ENCODE results near the gene HHAT. TPM values are rescaled to one million over a fixed set of nuclear protein-coding genes. Genes with fewer than 3 reads are reported as not detected.

The HHAT gene
- total and polyA plus RNA-seq, 3 donors from 2014 or later: 8.5 to 24.3 (median 23.8) TPM

DNA sequence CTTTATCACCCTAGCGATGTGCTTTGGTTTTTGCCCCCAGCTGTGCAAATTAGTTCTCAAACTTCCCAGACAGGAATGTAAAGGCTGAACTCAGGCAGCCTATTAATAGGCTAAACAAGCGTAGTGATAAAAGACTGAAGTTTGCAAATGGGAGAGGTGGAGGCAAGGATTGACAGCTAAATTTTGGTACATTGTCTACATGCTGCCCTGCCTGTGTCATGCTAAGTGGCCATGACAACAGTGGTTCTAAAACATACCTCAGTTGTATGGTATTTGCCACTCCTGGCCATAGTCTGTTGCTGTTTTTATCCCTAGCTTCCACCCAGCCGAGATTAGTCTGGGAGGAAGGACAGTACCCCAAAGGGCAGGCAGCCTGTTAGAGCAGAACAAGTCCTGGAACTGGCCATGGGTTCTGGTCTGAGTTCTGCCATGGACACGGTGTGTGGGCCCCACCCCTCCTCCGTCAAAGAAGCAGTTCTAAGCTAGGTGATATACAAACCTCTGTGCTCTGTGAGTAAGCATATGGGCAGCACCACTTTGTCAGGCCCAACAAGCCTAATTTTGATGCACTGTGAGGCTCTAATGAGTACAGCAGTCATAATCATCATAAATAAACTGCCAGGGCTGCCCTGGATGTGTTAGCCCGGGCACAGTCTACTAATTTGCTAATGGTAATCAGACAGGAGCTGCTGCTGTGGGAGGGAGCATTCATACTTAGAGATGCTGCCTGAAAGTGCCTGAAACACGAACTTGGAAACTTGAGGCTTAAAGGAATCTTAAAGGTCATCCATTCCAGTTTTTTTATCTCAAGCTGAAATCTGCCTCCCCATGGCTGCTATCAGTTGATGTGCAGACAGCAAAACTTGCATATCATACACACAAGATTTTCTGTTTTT is 177.1 kb downstream of the HHAT start:
- Histone ChIP-seq H3K27me3 (no peaks in the 10 kb centered on the region), H3K4me1 (no peaks in the 10 kb centered on the region), H3K27ac (no peak overlapping the region), H3K4me3 (no peak overlapping the region), H3K36me3 (ENCODE audit: low read depth, missing control alignments) (no peaks in the 10 kb centered on the region), H3K9me3 (no peaks in the 10 kb centered on the region)
- WGBS, 2 donors: 62 to 66% methylated on average over 5 to 7 of the region's 7 CpGs
- TF ChIP-seq, protein P1, sequence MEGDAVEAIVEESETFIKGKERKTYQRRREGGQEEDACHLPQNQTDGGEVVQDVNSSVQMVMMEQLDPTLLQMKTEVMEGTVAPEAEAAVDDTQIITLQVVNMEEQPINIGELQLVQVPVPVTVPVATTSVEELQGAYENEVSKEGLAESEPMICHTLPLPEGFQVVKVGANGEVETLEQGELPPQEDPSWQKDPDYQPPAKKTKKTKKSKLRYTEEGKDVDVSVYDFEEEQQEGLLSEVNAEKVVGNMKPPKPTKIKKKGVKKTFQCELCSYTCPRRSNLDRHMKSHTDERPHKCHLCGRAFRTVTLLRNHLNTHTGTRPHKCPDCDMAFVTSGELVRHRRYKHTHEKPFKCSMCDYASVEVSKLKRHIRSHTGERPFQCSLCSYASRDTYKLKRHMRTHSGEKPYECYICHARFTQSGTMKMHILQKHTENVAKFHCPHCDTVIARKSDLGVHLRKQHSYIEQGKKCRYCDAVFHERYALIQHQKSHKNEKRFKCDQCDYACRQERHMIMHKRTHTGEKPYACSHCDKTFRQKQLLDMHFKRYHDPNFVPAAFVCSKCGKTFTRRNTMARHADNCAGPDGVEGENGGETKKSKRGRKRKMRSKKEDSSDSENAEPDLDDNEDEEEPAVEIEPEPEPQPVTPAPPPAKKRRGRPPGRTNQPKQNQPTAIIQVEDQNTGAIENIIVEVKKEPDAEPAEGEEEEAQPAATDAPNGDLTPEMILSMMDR (IDR thresholded peaks at IDR 0.05): no peak
- no peak for TF ChIP-seq POLR2A (IDR thresholded peaks at IDR 0.05)
- intact Hi-C loops (cut with DNase I; ENCODE audit: low total_unique reads): no loop called here
- no peak for DNase-seq

DNA sequence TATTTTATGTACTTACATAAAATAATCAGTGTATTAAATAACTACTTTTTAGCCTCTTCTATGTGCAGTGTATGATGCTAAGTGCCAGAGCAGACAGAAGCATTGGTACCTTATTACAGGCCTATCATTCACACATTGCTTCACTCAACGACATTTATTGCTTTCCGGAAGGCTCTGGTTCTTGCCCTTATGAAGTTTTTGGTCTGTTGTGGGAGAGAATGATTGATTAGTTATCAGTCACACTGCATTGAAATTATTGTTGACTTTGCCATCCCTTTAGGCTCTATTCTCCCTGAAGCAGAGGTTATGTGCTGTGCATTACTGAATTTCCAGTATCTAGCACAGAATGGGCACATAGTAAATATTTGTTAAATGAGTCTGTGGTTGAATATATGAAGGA is 178.0 kb downstream of the HHAT start:
- no peak for DNase-seq
- intact Hi-C loops (cut with DNase I; ENCODE audit: low total_unique reads): no loop called here
- H3K36me3 ChIP-seq (ENCODE audit: low read depth, missing control alignments): no peaks in the 10 kb centered on the region
- H3K4me3 ChIP-seq: no peak overlapping the region
- TF ChIP-seq, protein P1 (IDR thresholded peaks at IDR 0.05): no peak
- H3K9me3 ChIP-seq: no peaks in the 10 kb centered on the region
- 71 to 76% methylated on average over 2 of the region's 2 CpGs for whole genome bisulfite sequencing, 2 donors
- no peak overlapping the region for H3K27ac ChIP-seq
- no peaks in the 10 kb centered on the region for H3K4me1 ChIP-seq
- no peaks in the 10 kb centered on the region for H3K27me3 ChIP-seq

DNA sequence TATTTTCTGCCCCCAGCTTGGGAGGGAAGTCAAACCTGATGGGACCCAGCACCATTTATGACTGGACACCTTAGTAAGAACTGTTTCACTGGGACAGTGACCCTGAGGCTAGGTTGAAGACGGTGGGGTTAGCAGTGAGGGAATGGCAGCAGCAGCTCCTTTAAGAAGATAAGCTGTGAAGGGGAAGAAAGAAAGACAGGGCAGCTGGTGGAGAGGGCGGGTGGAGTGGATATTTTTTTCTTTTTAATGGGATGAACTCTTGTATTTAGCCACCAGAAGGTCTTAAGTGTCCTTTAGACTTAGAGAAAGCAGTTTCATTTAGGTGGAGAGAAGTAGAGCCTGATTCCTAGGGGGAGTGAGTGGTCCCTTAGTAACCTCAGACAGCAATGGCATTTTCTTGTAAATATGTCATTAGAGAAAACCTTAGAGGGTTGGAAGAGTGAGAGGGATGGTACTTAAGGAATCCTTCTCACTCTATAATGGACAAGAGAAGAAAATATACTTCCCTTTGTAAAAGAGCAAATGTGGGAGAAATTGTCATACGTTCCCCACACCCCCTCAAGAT is 187.5 kb downstream of the HHAT start:
- DNase-seq: no peak
- TF ChIP-seq, protein P1 (IDR thresholded peaks at IDR 0.05): no peak
- TF ChIP-seq POLR2A (IDR thresholded peaks at IDR 0.05): no peak

DNA sequence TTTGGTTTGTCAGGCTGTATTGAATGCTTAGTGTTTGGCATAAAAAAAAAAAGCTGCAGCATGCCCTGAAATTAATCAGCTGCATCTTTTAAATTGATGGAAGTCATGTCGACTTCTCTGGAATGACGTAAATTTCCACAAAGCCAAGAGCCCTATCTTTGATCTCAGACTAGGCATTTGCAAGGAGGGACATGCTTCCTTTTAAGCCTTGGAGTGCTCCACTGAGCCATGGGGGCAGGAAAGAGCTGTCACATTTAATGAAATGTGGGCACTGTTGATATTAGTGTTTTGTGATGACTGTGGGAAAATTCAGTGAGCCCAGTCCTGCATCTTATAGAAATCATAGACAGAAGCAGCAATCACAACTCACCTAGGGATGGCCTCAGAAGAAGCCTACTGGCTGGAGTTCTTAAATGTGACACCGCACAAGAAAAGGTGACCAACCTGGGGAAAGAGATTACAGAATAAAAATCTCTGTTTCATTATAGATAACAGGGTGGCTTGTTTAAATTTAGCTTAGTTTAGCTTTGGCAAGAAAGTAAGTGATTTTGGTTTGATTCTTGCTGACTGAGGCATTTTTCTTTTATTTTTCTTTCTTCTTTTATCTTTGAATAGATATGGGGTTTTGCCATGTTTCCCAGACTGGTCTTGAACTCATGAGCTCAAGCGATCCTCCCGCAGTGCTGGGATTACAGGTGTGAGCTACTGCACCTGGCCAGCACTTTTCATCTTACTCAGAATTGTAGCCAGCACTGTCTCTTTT is 188.2 kb downstream of the HHAT start:
- intact Hi-C loops (cut with DNase I; ENCODE audit: low total_unique reads): no loop called here
- WGBS, 2 donors: 77 to 80% methylated on average over 5 of the region's 5 CpGs
- H3K27ac ChIP-seq: no peak overlapping the region
- DNase-seq: no peak
- H3K4me3 ChIP-seq: no peak overlapping the region
- no peaks in the 10 kb centered on the region for H3K27me3 ChIP-seq
- no peak for TF ChIP-seq POLR2A (IDR thresholded peaks at IDR 0.05)
- TF ChIP-seq, protein P1 (IDR thresholded peaks at IDR 0.05): no peak
- no peaks in the 10 kb centered on the region for H3K4me1 ChIP-seq
- H3K36me3 ChIP-seq (ENCODE audit: low read depth, missing control alignments): no peaks in the 10 kb centered on the region
- no peaks in the 10 kb centered on the region for H3K9me3 ChIP-seq

More for the DNA sequence above, 187.5 kb downstream of the HHAT start:
- Histone ChIP-seq H3K27ac (no peak overlapping the region), H3K4me3 (no peak overlapping the region), H3K36me3 (ENCODE audit: low read depth, missing control alignments) (no peaks in the 10 kb centered on the region), H3K27me3 (no peaks in the 10 kb centered on the region), H3K4me1 (no peaks in the 10 kb centered on the region), H3K9me3 (no peaks in the 10 kb centered on the region)
- intact Hi-C loops (cut with DNase I; ENCODE audit: low total_unique reads): no loop called here
- WGBS, 2 donors: 67 to 72% methylated on average over 3 of the region's 3 CpGs

All from testis (tissue), 3 donors.